ENCODE results near the gene SNX21. TPM values are rescaled to one million over a fixed set of nuclear protein-coding genes. Genes with fewer than 3 reads are reported as not detected.
A peak's percentile ranks its signal among the peaks of the same experiment; 100 is the strongest.

The SNX21 gene
- total RNA-seq, 1 donor from 2014 or later, result 0.49 TPM

DNA sequence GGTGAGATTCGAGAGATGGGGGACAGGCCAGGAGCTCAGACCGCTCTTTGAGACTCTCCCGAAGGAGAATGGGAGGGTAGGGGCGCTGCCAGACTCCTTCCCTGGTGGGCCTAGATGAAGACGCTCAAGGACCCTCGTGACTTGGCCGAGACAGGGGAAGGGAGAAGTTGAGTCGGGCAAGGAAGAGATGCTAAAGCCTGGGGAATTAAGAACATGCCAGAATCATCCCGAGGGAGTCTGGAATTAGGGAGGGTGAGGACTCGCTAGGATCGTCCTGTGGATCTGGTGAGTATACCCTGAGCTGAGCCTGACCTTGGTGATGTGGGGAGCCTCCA is 20.6 kb upstream of the SNX21 start:
- intact Hi-C loops (cut with micrococcal nuclease), result loop anchor here (2.0 kb wide), 2 partner anchors 20 to 44 kb away; partner anchors contain the start of genes ACOT8 and ZSWIM3
- Mint-ChIP-seq H3K27me3 (no peaks in the 10 kb centered on the region), H3K4me3 (peak overlapping the region; percentile 84), H3K4me1 (peaks cover 17% of the 10 kb centered on the region), H3K9me3 (no peaks in the 10 kb centered on the region), H3K36me3 (ENCODE audit: low read depth) (peaks cover 29% of the 10 kb centered on the region), H3K27ac (no peak overlapping the region)
- POLR2A ChIA-PET, result interaction anchor here (0.7 to 1.6 kb wide), 2 partner anchors 122 to 494 kb away, joined by 3 to 6 read pairs; partner anchors contain the start of gene PCIF1
- no peak for ATAC-seq (ENCODE audit: low read depth)
- CTCF ChIA-PET, result interaction anchor here (1.0 kb wide), 1 partner anchor 174 kb away, joined by 3 read pairs; no protein-coding TSS in a partner anchor
- no peak for DNase-seq
- TF ChIP-seq, protein P1, sequence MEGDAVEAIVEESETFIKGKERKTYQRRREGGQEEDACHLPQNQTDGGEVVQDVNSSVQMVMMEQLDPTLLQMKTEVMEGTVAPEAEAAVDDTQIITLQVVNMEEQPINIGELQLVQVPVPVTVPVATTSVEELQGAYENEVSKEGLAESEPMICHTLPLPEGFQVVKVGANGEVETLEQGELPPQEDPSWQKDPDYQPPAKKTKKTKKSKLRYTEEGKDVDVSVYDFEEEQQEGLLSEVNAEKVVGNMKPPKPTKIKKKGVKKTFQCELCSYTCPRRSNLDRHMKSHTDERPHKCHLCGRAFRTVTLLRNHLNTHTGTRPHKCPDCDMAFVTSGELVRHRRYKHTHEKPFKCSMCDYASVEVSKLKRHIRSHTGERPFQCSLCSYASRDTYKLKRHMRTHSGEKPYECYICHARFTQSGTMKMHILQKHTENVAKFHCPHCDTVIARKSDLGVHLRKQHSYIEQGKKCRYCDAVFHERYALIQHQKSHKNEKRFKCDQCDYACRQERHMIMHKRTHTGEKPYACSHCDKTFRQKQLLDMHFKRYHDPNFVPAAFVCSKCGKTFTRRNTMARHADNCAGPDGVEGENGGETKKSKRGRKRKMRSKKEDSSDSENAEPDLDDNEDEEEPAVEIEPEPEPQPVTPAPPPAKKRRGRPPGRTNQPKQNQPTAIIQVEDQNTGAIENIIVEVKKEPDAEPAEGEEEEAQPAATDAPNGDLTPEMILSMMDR (IDR thresholded peaks at IDR 0.05), result no peak

DNA sequence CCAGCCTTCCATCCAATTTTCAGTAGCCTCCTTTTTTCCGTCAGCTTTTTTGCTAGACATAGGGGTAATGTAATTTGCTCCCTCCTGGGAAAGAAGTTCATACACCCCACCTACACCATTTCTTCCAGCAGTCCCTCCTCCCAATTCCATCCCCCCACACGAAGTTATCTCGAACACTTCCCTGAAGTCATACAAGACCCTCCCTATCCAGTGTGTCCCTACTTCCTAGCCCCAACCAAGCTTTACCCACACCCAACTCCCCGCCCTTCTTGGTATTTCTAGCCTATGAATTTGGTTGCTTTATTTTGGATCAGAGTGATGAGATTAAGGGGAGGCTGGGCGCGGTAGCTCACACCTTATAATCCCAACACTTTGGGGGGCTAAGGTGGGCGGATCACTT is 20.1 kb upstream of the SNX21 start:
- H3K36me3 Mint-ChIP-seq (ENCODE audit: low read depth), result peaks cover 27% of the 10 kb centered on the region
- no peaks in the 10 kb centered on the region for H3K9me3 Mint-ChIP-seq
- intact Hi-C loops (cut with micrococcal nuclease), result loop anchor here (2.0 kb wide), 2 partner anchors 21 to 43 kb away; partner anchors contain the start of genes ACOT8 and ZSWIM3

DNA sequence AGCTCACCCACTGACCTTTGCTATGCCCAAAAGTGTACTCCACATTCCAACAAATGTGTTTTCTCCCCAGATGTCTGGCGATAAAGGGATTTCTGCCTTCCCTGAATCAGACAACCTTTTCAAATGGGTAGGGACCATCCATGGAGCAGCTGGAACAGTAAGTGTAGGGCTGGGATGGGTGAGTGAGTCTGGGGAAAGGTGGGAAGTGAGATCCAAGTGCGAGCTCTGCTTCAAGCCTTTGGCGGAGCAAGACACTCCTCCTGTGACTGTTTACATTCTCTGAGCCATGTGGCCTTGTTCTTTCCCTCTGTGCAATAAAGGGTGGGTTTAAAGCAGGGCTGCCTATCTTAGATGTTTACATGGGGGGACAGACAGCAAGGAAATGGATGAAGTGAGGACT is 19.3 kb upstream of the SNX21 start:
- DNase-seq (no peak), ATAC-seq (ENCODE audit: low read depth) (no peak)
- ChIA-PET CTCF (no interaction called here), POLR2A (no interaction called here)
- no peaks in the 10 kb centered on the region for H3K27me3 Mint-ChIP-seq
- intact Hi-C loops (cut with micrococcal nuclease), result no loop called here
- H3K27ac Mint-ChIP-seq, result no peak overlapping the region
- no peak overlapping the region for H3K4me3 Mint-ChIP-seq
- peaks cover 17% of the 10 kb centered on the region for H3K4me1 Mint-ChIP-seq
- H3K36me3 Mint-ChIP-seq (ENCODE audit: low read depth), result peaks cover 19% of the 10 kb centered on the region
- TF ChIP-seq, protein P1 (IDR thresholded peaks at IDR 0.05), result no peak
- no peaks in the 10 kb centered on the region for H3K9me3 Mint-ChIP-seq

More for the DNA sequence above, 20.1 kb upstream of the SNX21 start:
- H3K27me3 Mint-ChIP-seq, result no peaks in the 10 kb centered on the region
- no peak overlapping the region for H3K27ac Mint-ChIP-seq
- ATAC-seq (ENCODE audit: low read depth) (no peak), DNase-seq (no peak)
- peak overlapping the region; percentile 84 for H3K4me3 Mint-ChIP-seq
- TF ChIP-seq, protein P1 (IDR thresholded peaks at IDR 0.05), result no peak
- ChIA-PET CTCF (no interaction called here), POLR2A (interaction anchor here (1.6 kb wide), 1 partner anchor 122 kb away, joined by 6 read pairs; the partner anchor contains the start of gene PCIF1)
- H3K4me1 Mint-ChIP-seq, result peaks cover 17% of the 10 kb centered on the region

DNA sequence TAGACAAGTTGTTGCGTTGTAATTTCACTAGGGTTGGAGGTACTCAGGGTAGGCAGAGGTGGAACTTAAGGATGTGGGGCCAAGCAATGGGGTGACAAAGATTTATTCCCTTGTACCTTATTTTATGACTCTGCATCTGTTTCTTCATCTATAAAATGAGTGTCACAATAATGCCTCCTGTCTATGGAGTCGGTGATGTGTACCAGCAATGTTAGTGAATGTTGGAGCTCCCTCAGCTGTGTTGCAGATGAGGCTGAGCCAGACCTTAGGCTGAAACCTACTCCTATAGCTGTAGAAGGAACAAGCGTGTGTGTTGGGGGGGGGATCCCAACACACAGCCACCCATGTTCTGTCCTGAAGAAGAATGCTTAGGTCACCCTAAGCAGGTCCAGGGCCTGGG is 16.6 kb upstream of the SNX21 start:
- Mint-ChIP-seq H3K9me3 (no peaks in the 10 kb centered on the region), H3K4me1 (peaks cover 15% of the 10 kb centered on the region), H3K27me3 (peaks cover 4% of the 10 kb centered on the region), H3K36me3 (ENCODE audit: low read depth) (no peaks in the 10 kb centered on the region), H3K27ac (no peak overlapping the region), H3K4me3 (no peak overlapping the region)
- POLR2A ChIA-PET, result interaction anchor here (0.6 to 0.7 kb wide), 2 partner anchors 16 to 851 kb away, joined by 3 to 5 read pairs; no protein-coding TSS in a partner anchor
- TF ChIP-seq, protein P1 (IDR thresholded peaks at IDR 0.05), result no peak
- CTCF ChIA-PET, result no interaction called here
- ATAC-seq (ENCODE audit: low read depth) (no peak), DNase-seq (no peak)
- intact Hi-C loops (cut with micrococcal nuclease), result no loop called here

DNA sequence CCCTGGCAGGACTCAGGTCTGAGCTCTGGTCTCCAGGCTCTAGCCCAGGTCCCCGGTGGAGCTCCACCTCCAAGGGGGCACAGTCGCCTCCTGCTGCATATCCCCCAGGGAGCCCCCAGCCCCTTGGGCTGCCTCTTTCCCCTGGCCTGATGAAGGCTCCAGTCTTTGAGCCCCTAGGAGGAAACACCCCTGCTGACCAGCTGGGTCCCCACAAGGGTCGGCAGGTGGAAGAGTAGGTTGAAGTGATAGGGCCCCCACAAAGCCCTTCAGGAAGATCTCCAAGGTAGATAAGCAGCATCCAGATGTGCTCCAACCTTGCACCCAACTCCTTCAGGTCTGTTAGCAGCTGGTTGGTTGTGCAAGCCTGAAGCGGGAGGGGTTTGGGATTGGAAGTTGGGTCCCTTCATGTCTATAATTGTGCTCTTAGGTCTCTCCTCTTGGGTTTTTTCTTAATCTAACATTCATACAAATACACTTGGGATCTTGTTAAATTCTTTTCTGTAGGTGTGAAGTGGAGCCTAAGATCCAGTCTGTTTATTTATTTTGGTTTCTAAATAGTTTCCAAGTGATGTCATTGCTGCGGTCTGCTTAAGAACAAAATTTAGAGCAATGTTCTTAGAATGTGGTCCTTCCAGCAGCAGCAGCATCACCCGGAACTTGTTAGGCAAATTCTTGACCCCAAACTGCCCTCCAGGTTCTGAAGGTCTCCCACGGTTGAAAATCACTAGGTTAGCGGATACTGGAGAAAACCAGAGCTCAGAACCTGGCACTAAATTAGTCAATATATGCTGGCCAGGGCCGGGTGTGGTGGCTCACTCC is 16.0 kb upstream of the SNX21 start:
- TF ChIP-seq, protein P1 (IDR thresholded peaks at IDR 0.05), result no peak
- no peak for DNase-seq
- no peaks in the 10 kb centered on the region for H3K9me3 Mint-ChIP-seq
- peaks cover 14% of the 10 kb centered on the region for H3K4me1 Mint-ChIP-seq
- ATAC-seq (ENCODE audit: low read depth), result no peak
- H3K4me3 Mint-ChIP-seq, result no peak overlapping the region
- H3K27me3 Mint-ChIP-seq, result peaks cover 8% of the 10 kb centered on the region
- POLR2A ChIA-PET, result interaction anchor here (0.7 kb wide), 1 partner anchor 852 kb away, joined by 5 read pairs; no protein-coding TSS in a partner anchor
- CTCF ChIA-PET, result no interaction called here
- H3K36me3 Mint-ChIP-seq (ENCODE audit: low read depth), result no peaks in the 10 kb centered on the region
- intact Hi-C loops (cut with micrococcal nuclease), result no loop called here
- H3K27ac Mint-ChIP-seq, result no peak overlapping the region
